Natural killer cell (primary cell): ENCODE results near the gene APH1A. TPM values are rescaled to one million over a fixed set of nuclear protein-coding genes. Genes with fewer than 3 reads are reported as not detected.
A peak's percentile ranks its signal among the peaks of the same experiment; 100 is the strongest.

Experiments
- ATAC-seq, 3 donors: fragments of 150-1000 bp in 2 of 3; fragments of 200-7000 bp in 1 of 3; cut with Tn5 transposase; 1 replicate in 1 of 3; 2 replicates in 2 of 3; pipeline ENCODE4 v1.10.0; 2021; ENCODE audit warnings: mild to moderate bottlenecking in 2 of 3, moderate library complexity in 2 of 3
- DNase-seq, 2 donors: peaks; one replicate each; pipeline versions ENCODE4 v3.0.0 to v3.0.0-alpha.2; 2013 to 2021; ENCODE audit warnings: mixed read lengths in 1 of 2
- H3K27ac ChIP-seq: one replicate; pipeline ENCODE4 v1.5.1; 2013; ENCODE audit warnings: mild to moderate bottlenecking, low read length
- H3K27me3 ChIP-seq: one replicate; pipeline ENCODE4 v1.6.1; 2013; ENCODE audit warnings: low read length; ENCODE audit not compliant: control insufficient read depth, insufficient read depth
- H3K36me3 ChIP-seq: one replicate; pipeline ENCODE4 v1.6.1; 2013; ENCODE audit warnings: low read length; ENCODE audit not compliant: control insufficient read depth, insufficient read depth
- H3K4me1 ChIP-seq: one replicate; pipeline ENCODE4 v1.6.1; 2013; ENCODE audit warnings: low read length; ENCODE audit not compliant: control insufficient read depth, insufficient read depth
- H3K4me3 ChIP-seq: one replicate; pipeline ENCODE4 v1.5.1; 2013; ENCODE audit warnings: low read length
- H3K9me3 ChIP-seq: one replicate; pipeline ENCODE4 v1.6.1; 2013; ENCODE audit warnings: low read length; ENCODE audit not compliant: control insufficient read depth, insufficient read depth
- H3K27ac Mint-ChIP-seq, 2 donors: one replicate each; pipeline ENCODE4 v1.8.0; 2022; ENCODE audit warnings: mild to moderate bottlenecking in 2 of 2, mixed read lengths in 2 of 2, moderate library complexity in 1 of 2
- H3K27me3 Mint-ChIP-seq, 2 donors: one replicate each; pipeline ENCODE4 v1.8.0; 2022; ENCODE audit warnings: low read depth in 2 of 2, mixed read lengths in 2 of 2
- H3K36me3 Mint-ChIP-seq: one replicate; pipeline ENCODE4 v1.8.0; 2022; ENCODE audit warnings: mixed read lengths
- H3K4me1 Mint-ChIP-seq, 2 donors: one replicate each; pipeline ENCODE4 v1.8.0; 2022; ENCODE audit warnings: mixed read lengths in 2 of 2
- H3K4me3 Mint-ChIP-seq: one replicate; pipeline ENCODE4 v1.8.0; 2022; ENCODE audit warnings: mild to moderate bottlenecking, moderate library complexity, mixed read lengths
- H3K9me3 Mint-ChIP-seq, 2 donors: one replicate each; pipeline ENCODE4 v1.8.0; 2022; ENCODE audit warnings: mixed read lengths in 2 of 2
- CTCF ChIP-seq: fragments of 200-600 bp; IDR thresholded peaks from one replicate; pipeline ENCODE4 v1.8.0; 2022; ENCODE audit warnings: antibody characterized with exemption
- WGBS: methylation state at CpG from one replicate; pipeline ENCODE4 v1.1.7; 2013; ENCODE audit warnings: missing lambda C conversion rate; ENCODE audit not compliant: insufficient coverage; 5-methylcytosine and 5-hydroxymethylcytosine counted together
- intact Hi-C: fragments of 100-400 bp; cut with micrococcal nuclease; formaldehyde crosslinking; loops from one replicate; pipeline ENCODE4 v1.14.2; 2022
- total RNA-seq, 4 donors: library from RNA; stranded (reverse); fragments of 120-200 nt in 1 of 4; gene quantifications; one replicate each; pipeline versions ENCODE4 v1.2.3 to v1.2.4, GENCODE V29; 2013 to 2022

APH1A gene
- total RNA-seq, 3 donors from 2014 or later (not counting 1 experiment from before 2014, with no cell fraction given) = 133 to 153 (median 143) TPM

DNA sequence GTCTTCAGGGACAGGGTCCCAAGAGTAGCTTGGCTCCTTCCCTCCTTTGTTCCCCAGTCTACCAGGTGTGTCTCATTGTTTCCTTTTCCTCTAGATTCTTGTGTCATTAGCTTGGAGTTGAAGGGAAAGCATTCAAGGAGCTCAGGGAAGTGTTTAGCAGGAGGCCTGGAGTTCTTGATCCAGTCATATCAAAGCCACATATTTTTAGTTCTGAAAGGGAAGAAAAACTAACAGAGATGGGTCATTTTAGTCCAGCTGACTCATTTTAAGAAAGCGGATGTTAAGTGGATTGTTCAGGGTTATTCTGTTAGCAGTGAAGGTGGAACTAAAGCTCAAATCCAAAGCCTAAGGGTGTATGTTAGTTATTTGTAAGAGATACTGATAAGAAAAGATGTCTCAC is 4.5 kb upstream of the APH1A start:
- peaks cover 12% of the 10 kb centered on the region for H3K4me1 ChIP-seq
- intact Hi-C loops = no loop called here
- no peaks in the 10 kb centered on the region for H3K27me3 ChIP-seq
- no peak for TF ChIP-seq CTCF
- Mint-ChIP-seq H3K27me3 (peaks cover 14 to 20% of the 10 kb centered on the region in 2 donors), H3K4me3 (no peak overlapping the region), H3K36me3 (no peaks in the 10 kb centered on the region), H3K27ac (no peak overlapping the region), H3K9me3 (no peaks in the 10 kb centered on the region), H3K4me1 (peaks cover 13 to 15% of the 10 kb centered on the region in 2 donors)
- ATAC-seq (no peak), DNase-seq (no peak)
- H3K9me3 ChIP-seq = no peaks in the 10 kb centered on the region
- no peak overlapping the region for H3K27ac ChIP-seq
- no peak overlapping the region for H3K4me3 ChIP-seq
- WGBS = 94% methylated on average over 1 of the region's 1 CpG
- H3K36me3 ChIP-seq = no peaks in the 10 kb centered on the region

DNA sequence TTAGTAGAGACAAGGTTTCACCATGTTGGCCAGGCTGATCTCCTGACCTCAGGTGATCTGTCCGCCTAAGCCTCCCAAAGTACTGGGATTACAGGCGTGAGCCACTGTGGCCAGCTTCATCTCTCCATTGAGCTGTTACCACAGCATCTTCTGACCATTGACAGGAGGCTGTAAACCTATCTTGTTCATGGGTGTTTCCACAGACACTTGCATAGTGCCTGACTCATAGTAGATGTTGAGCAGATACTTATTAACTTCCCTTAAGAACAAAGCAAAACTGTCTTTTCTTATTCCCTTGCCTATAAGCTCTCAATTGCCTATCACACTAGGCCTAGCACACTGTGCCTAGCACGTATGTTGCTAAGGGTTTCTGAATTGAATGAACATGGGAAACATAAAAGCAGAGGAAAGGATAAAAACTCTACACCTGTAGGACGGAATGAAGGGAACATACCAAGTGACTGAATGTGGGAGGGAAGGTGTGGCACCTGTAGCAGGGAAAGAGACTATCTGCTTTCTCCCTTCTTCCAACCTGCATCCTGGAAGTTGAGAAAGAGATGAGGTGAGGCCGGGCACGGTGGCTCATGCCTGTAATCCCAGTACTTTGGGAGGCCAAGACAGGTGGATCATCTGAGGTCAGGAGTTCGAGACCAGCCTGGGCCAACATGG is 2.6 kb upstream of the APH1A start:
- Mint-ChIP-seq H3K9me3 (no peaks in the 10 kb centered on the region), H3K36me3 (no peaks in the 10 kb centered on the region), H3K4me3 (no peak overlapping the region), H3K27ac (no peak overlapping the region), H3K27me3 (peaks cover 12 to 17% of the 10 kb centered on the region in 2 donors), H3K4me1 (peaks cover 21 to 31% of the 10 kb centered on the region in 2 donors)
- no peak for TF ChIP-seq CTCF
- 95% methylated on average over 6 of the region's 7 CpGs for WGBS
- Histone ChIP-seq H3K4me1 (peaks cover 26% of the 10 kb centered on the region), H3K4me3 (no peak overlapping the region), H3K27me3 (no peaks in the 10 kb centered on the region), H3K36me3 (peaks cover 8% of the 10 kb centered on the region), H3K9me3 (no peaks in the 10 kb centered on the region), H3K27ac (no peak overlapping the region)
- intact Hi-C loops = no loop called here
- DNase-seq (no peak), ATAC-seq (no peak)

GRCh38 chr1:150269451-150269850 is 635 bp upstream of the APH1A start:
- Mint-ChIP-seq H3K4me3 (peak overlapping the region; percentile 98), H3K27ac (peak overlapping the region; percentile 93 to 94), H3K4me1 (peaks cover 21 to 31% of the 10 kb centered on the region in 2 donors), H3K27me3 (peaks cover 10 to 17% of the 10 kb centered on the region in 2 donors), H3K9me3 (no peaks in the 10 kb centered on the region), H3K36me3 (no peaks in the 10 kb centered on the region)
- Histone ChIP-seq H3K27ac (peak overlapping the region; percentile 89), H3K9me3 (no peaks in the 10 kb centered on the region), H3K36me3 (peaks cover 28% of the 10 kb centered on the region), H3K4me3 (peak overlapping the region; percentile 86), H3K4me1 (peaks cover 26% of the 10 kb centered on the region), H3K27me3 (no peaks in the 10 kb centered on the region)
- ATAC-seq (no peak), DNase-seq (no peak)
- TF ChIP-seq CTCF = no peak
- intact Hi-C loops = loop anchor here (2.0 kb wide), 2 partner anchors 33 to 51 kb away; partner anchors contain the start of genes ANP32E and PRPF3
- 23% methylated on average over 3 of the region's 10 CpGs for WGBS
